HG03097 (cell line): Measurements from ENCODE around the gene FBXW5.

Experiments used
- ATAC-seq: cut with Tn5 transposase; IDR thresholded peaks from one replicate; pipeline ENCODE4 v1.9.1; 2021; ENCODE audit not compliant: unreplicated experiment, low FRiP score

FBXW5 gene

GRCh38 chr9:136962701-136963248 lies 18.2 kb upstream of the FBXW5 start:
- ATAC-seq, result no peak

GRCh38 chr9:136962163-136962562 lies 17.6 kb upstream of the FBXW5 start:
- ATAC-seq, result no peak

GRCh38 chr9:136961279-136962065 lies 16.9 kb upstream of the FBXW5 start:
- ATAC-seq, result no peak

GRCh38 chr9:136960938-136961275 lies 16.4 kb upstream of the FBXW5 start:
- ATAC-seq, result no peak

GRCh38 chr9:136960212-136960937 lies 15.8 kb upstream of the FBXW5 start:
- ATAC-seq, result no peak

- ATAC-seq, result no peak
Observed at GRCh38 chr9:136958898-136959850, 14.6 kb upstream of the FBXW5 start.

GRCh38 chr9:136958473-136958872 lies 13.9 kb upstream of the FBXW5 start:
- no peak for ATAC-seq

- no peak for ATAC-seq
Observed at GRCh38 chr9:136957901-136958300, 13.4 kb upstream of the FBXW5 start.

- ATAC-seq, result no peak
Observed at GRCh38 chr9:136957461-136957860, 12.9 kb upstream of the FBXW5 start.

- no peak for ATAC-seq
Observed at GRCh38 chr9:136956604-136957003, 12.1 kb upstream of the FBXW5 start.

- ATAC-seq, result no peak
Observed at GRCh38 chr9:136955943-136956335, 11.4 kb upstream of the FBXW5 start.

GRCh38 chr9:136955202-136955942 lies 10.8 kb upstream of the FBXW5 start:
- ATAC-seq, result no peak

GRCh38 chr9:136954270-136955083 lies 9.9 kb upstream of the FBXW5 start:
- no peak for ATAC-seq

- ATAC-seq, result no peak
Observed at GRCh38 chr9:136953771-136954269, 9.3 kb upstream of the FBXW5 start.

- no peak for ATAC-seq
Observed at GRCh38 chr9:136952876-136953770, 8.6 kb upstream of the FBXW5 start.

- ATAC-seq, result no peak
Observed at GRCh38 chr9:136952321-136952850, 7.8 kb upstream of the FBXW5 start.

GRCh38 chr9:136951541-136952320 lies 7.2 kb upstream of the FBXW5 start, which contains the start of gene LCN12:
Gene LCN12, plus strand, starts transcription at chr9:136952273. Its CDS starts 55 bp downstream, at chr9:136952328.
- ATAC-seq, result no peak
